ENCODE data around the gene PPP1R15A. TPM values are rescaled to one million over a fixed set of nuclear protein-coding genes. Genes with fewer than 3 reads are reported as not detected.
A peak's percentile ranks its signal among the peaks of the same experiment; 100 is the strongest.

Gene PPP1R15A
- total RNA-seq, 1 donor, result 63.9 TPM

GRCh38 chr19:48835734-48836088, 36.5 kb upstream of the PPP1R15A start:
- TF ChIP-seq CTCF (IDR thresholded peaks at IDR 0.05; ENCODE audit: insufficient read depth, low read depth, low read length), result peak; percentile 90
- DNase-seq (ENCODE audit: low read depth), result peak; percentile 90
- peak overlapping the region; percentile 64 for H3K4me3 ChIP-seq (ENCODE audit: low read depth, low read length)

DNA sequence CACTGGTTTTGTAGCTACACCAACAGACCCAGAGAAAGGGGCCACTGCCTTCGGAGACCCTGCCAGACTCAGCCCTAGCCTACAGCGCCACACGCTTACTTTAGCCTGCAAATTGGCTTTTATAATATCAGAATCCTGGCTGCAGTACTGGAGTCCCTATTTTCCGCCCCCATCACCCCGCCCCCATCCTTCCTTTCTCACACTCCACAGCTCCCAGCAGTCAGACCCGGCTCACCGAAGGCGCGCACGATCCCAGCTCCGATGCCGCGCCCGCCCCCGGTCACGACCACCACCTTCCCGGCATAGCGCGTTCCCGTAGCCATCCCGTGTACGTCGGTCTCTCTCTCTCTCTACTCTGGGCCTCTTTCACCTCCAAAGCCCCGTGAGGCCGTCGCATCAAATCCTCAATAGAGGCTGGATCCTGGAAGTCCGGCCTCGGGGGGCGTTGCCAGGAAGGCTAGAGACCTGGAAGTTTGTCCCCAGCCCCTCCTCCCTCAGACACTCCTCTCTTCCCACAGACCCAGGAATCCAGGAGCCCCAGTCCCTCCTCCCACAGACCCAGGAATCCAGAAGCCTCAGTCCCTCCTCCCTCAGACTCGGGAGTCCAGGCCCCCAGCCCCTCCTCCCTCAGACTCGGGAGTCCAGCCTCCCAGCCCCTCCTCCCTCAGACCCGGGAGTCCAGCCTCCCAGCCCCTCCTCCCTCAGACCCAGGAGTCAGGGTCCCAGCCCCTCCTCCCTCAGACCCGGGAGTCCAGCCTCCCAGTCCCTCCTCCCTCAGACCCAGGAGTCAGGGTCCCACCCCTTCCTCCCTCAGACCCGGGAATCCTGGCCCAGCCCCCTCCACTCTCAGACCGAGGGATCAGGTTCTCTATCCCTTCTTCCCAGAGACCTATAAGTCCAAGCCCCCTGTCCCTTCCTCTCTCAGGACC, 35.9 kb upstream of the PPP1R15A start, which contains the start of gene HSD17B14:
Gene HSD17B14, minus strand, starts transcription at position 403 of the 929 bp plus-strand sequence. Its CDS starts 80 bp downstream, at position 323.
- no peak for TF ChIP-seq CTCF (IDR thresholded peaks at IDR 0.05; ENCODE audit: insufficient read depth, low read depth, low read length)
- peak within 1 kb of the TSS; percentile 64 for H3K4me3 ChIP-seq (ENCODE audit: low read depth, low read length)
- peak; percentile 65 for DNase-seq (ENCODE audit: low read depth)

DNA sequence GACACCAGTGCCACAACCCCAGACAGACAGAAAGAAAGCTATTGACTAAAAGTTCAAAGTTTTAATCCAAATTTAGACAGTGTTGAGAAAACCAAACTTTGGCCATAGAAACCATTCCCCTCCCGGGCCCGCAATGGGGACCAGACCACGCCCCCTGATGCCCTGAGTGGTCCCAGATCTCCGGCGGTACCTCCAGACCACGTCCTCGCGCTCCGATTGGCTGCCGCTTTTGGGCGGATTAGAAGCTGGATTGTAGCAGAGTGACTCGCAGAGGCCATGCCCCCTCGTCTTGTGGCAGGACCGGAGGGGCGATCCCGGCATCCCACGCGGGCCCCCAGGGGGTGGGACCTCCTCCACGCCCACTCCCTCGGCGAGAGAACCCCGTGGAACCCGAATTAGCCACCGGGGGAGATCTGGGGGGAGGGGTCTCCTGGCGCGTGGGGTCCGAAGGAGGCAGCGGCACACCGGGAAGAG, 35.1 kb upstream of the PPP1R15A start:
- no peak for TF ChIP-seq CTCF (IDR thresholded peaks at IDR 0.05; ENCODE audit: insufficient read depth, low read depth, low read length)
- DNase-seq (ENCODE audit: low read depth), result peak; percentile 87
- peak overlapping the region; percentile 64 for H3K4me3 ChIP-seq (ENCODE audit: low read depth, low read length)

DNA sequence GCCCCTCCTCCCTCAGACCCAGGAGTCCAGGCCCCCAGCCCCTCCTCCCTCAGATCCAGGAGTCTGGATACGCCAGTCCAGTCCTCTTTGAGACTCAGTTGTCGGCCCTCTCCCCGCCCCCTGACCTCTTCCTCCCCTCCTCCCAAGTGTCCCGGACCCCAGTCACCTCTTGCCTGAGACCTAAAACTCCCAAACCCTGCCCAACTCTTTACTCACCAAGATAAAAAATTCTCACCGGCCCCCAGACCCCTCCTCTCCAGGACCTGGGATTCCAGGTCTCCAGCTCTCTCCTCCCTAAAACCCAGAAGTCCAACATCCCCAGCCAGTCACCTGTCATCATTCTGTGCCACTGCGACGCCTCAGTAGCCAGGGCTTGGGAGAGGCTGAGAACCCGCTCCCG, 34.5 kb upstream of the PPP1R15A start:
- H3K4me3 ChIP-seq (ENCODE audit: low read depth, low read length), result no peak overlapping the region
- DNase-seq (ENCODE audit: low read depth), result no peak
- TF ChIP-seq CTCF (IDR thresholded peaks at IDR 0.05; ENCODE audit: insufficient read depth, low read depth, low read length), result no peak

DNA sequence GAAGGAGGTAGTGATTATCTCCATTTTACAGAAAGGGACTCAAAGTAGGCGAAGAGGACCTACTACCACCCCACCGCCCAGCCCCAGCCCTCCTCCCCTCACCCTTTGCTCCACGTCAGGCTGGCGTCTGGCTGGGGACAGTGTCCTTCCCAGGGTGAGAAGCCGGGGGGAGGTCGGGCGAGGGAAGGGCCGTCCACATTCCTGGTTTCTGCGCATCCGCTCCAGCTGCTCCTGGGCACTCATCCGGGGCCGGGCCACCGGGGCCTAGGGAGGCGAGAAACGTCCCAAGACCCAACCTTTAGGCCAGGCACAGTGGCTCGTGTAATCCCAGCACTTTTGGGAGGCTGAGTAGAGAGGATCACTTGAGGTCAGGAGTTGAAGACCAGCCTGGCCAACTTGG, 31.2 kb upstream of the PPP1R15A start:
- no peak for DNase-seq (ENCODE audit: low read depth)
- no peak overlapping the region for H3K4me3 ChIP-seq (ENCODE audit: low read depth, low read length)
- no peak for TF ChIP-seq CTCF (IDR thresholded peaks at IDR 0.05; ENCODE audit: insufficient read depth, low read depth, low read length)

DNA sequence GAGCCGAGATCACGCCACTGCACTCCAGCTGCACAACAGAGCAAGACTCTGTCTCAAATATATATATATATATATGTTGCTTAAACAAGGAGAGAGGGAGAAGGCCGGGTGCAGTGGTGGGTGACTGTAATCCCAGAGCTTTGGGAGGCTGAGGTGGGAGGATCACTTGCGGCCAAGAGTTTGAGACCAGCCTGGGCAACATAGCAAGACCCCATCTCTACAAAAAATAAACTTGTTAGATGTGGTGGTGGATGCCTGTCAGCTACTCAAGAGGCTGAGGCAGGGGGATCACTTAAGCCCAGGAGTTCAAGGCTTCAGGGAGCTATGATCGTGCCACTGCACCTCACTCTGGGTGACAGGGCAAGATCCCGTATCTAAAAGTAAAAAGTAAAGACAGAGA, 30.6 kb upstream of the PPP1R15A start:
- DNase-seq (ENCODE audit: low read depth), result no peak
- no peak for TF ChIP-seq CTCF (IDR thresholded peaks at IDR 0.05; ENCODE audit: insufficient read depth, low read depth, low read length)
- no peak overlapping the region for H3K4me3 ChIP-seq (ENCODE audit: low read depth, low read length)
